Omental fat pad (tissue), 4 donors: ENCODE data around the gene FASTK. TPM values are rescaled to one million over a fixed set of nuclear protein-coding genes. Genes with fewer than 3 reads are reported as not detected.
"Not testable (repeated sequence)": the region's sequence is repeated elsewhere in the genome, so short reads cannot be mapped to it uniquely, and the experiment has no call there.

Experiments used
- ATAC-seq: fragments of 150-250 bp; one replicate; pipeline ENCODE4 v1.9.1; 2016; ENCODE audit warnings: mild to moderate bottlenecking, moderate library complexity; ENCODE audit not compliant: low FRiP score
- DNase-seq: peaks from one replicate; pipeline ENCODE4 v3.0.0-alpha.2; 2019; ENCODE audit warnings: low spot score
- CTCF ChIP-seq, 3 donors: fragments of 450-650 bp; IDR thresholded peaks; one replicate each; pipeline ENCODE4 v1.5.1; 2016 to 2017; ENCODE audit warnings: antibody characterized with exemption in 3 of 3, mild to moderate bottlenecking in 3 of 3, moderate library complexity in 2 of 3
- total RNA-seq, 4 donors: library from RNA; depleted of rRNA; stranded (reverse); fragments of >200 nt; gene quantifications; one replicate each; pipeline ENCODE4 v1.1.0, GENCODE V29; 2016

FASTK gene
- total RNA-seq, 4 donors from 2014 or later, result 44.0 to 67.6 (median 51.6) TPM

GRCh38 chr7:151031011-151031410 is 49.6 kb downstream of the FASTK start:
- TF ChIP-seq CTCF (IDR thresholded peaks at IDR 0.05), result no peak
- ATAC-seq, result no peak
- no peak for DNase-seq

- ATAC-seq, result no peak
- TF ChIP-seq CTCF (IDR thresholded peaks at IDR 0.05), result no peak
- no peak for DNase-seq
These were observed 51.6 kb downstream of the FASTK start for GRCh38 chr7:151028948-151029501.

GRCh38 chr7:151028131-151028947 is 52.3 kb downstream of the FASTK start, which contains the start of gene ABCB8:
ABCB8 (plus strand) TSS chr7:151028450; CDS start chr7:151028516, 66 bp downstream.
- ATAC-seq (peak; percentile 97), DNase-seq (peak; percentile 98)
- TF ChIP-seq CTCF (IDR thresholded peaks at IDR 0.05), result no peak

GRCh38 chr7:151027728-151028130 is 52.9 kb downstream of the FASTK start:
- ATAC-seq, result not testable (repeated sequence)

GRCh38 chr7:151026771-151027727 is 53.6 kb downstream of the FASTK start:
- not testable (repeated sequence) for DNase-seq
- ATAC-seq, result peak; percentile 62

More at GRCh38 chr7:151027728-151028130, 52.9 kb downstream of the FASTK start:
- not testable (repeated sequence) for DNase-seq

Other genes starting within 250 kb of the FASTK start
- gene AOC1, start 228.3 kb downstream of the FASTK start, total RNA-seq, result not detected
- under 1 TPM; 0.12 to 0.56 (median 0.47) TPM for gene KCNH2, start 102.5 kb downstream of the FASTK start, total RNA-seq
- 10 to 100 TPM; 11.2 to 75.3 (median 25.2) TPM for gene NOS3, start 89.8 kb downstream of the FASTK start, total RNA-seq
- gene ATG9B, start 56.3 kb downstream of the FASTK start, total RNA-seq, result under 1 TPM in 1 of 4 donors, not detected in 3; 0.46 TPM
- 10 to 100 TPM; 25.5 to 39.4 (median 31.6) TPM for gene ABCB8, start 52.4 kb downstream of the FASTK start, total RNA-seq
- gene ASIC3, start 32.3 kb downstream of the FASTK start, total RNA-seq, result 1 to 10 TPM; 1.6 to 3.2 (median 2.3) TPM
- gene CDK5, start 22.9 kb downstream of the FASTK start, total RNA-seq, result 10 to 100 TPM in 1 of 4 donors, 1 to 10 TPM in 3; 6.1 to 10.4 (median 7.9) TPM
- 100 to 1,000 TPM; 115 to 126 (median 118) TPM for gene SLC4A2, start 21.2 kb downstream of the FASTK start, total RNA-seq
- gene TMUB1, start 2.7 kb upstream of the FASTK start, total RNA-seq, result 10 to 100 TPM; 23.5 to 38.5 (median 26.9) TPM
- gene AGAP3, start 5.7 kb upstream of the FASTK start, total RNA-seq, result 10 to 100 TPM; 34.6 to 53.0 (median 47.9) TPM
- gene GBX1, start 86.9 kb upstream of the FASTK start, total RNA-seq, result not detected
- gene ASB10, start 106.4 kb upstream of the FASTK start, total RNA-seq, result not detected
- not detected for gene H2BK1, start 129.7 kb upstream of the FASTK start, total RNA-seq
- 10 to 100 TPM; 28.5 to 93.4 (median 44.7) TPM for gene ABCF2, start 146.4 kb upstream of the FASTK start, total RNA-seq
- gene CHPF2, start 151.7 kb upstream of the FASTK start, total RNA-seq, result 10 to 100 TPM; 22.3 to 44.9 (median 34.0) TPM
- 10 to 100 TPM; 19.7 to 57.5 (median 31.2) TPM for gene SMARCD3, start 167.9 kb upstream of the FASTK start, total RNA-seq